ENCODE measurements around the gene AEBP2.
"Not testable (repeated sequence)": the region's sequence is repeated elsewhere in the genome, so short reads cannot be mapped to it uniquely, and the experiment has no call there.

AEBP2 gene

DNA sequence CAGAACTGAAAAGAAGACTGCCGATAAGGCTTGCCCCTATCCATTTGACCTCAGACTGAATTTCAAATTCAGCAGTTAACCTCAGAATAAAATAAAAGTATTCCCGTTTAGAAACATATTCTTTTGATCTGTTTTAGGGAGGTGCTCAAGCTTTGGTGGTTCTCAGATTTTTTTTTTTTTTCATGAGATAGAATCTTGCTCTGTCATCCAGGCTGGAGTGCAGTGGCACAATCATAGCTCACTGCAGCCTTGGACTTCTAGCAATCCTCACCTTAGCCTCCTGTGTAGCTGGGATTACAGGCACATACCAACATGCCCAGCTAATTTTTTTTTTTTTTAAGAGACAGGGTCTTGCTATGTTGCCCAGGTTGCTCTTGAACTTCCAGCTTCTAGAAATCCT, 15.5 kb downstream of the AEBP2 start:
- DNase-seq (ENCODE audit: low spot score), result no peak

DNA sequence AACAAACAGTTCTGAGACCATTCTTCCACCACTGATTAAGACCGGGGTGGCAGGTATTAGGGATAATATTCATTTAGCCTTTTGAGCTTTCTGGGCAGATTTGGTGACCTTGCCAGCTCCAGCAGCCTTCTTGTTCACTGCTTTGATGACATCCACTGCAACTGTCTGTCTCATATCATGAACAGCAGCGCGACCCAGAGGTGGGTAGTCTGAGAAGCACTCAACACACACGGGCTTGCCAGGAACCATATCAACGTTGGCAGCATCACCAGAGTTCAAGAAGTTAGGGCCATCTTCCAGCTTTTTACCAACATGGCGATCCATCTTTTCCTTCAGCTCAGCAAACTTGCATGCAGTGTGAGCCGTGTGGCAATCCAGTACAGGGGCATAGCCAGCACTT, 16.9 kb downstream of the AEBP2 start:
- no peak for DNase-seq (ENCODE audit: low spot score)

DNA sequence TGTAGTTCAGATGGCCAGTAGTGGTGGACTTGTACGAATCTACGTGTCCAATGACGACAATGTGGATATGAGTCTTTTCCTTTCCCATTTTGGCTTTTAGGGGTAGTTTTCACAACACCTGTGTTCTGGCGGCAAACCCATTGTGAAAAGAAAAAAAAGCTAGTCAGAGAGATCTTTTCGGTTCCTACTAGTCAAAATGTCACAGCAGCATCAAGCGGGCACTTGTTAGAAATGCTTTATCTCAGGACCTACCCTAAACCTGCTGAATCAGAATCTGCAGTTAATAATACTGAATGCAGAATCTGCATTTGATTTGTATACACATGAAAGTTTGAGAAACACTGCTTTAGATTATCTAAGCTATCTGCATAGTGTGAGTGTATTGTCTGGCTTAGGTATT, 18.3 kb downstream of the AEBP2 start:
- DNase-seq (ENCODE audit: low spot score), result no peak

DNA sequence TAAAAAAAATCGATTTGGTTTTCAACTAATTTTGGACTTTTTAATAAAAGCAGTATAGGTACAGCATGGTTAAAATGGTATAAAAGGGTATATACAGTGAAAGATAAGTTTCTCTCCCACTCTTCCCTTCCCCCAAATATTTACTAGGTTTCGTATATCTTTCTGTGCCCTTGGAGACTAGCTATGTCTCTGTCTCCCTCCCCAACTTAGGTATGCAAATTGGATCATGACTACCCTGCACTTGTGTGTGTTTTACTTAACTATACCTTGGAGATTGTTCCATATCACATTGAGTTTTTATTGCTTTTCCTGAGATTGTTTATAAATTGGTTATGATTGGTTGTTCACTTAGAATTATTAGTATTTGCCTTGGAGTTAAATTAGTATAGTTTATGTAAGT, 19.4 kb downstream of the AEBP2 start:
- DNase-seq (ENCODE audit: low spot score), result no peak

DNA sequence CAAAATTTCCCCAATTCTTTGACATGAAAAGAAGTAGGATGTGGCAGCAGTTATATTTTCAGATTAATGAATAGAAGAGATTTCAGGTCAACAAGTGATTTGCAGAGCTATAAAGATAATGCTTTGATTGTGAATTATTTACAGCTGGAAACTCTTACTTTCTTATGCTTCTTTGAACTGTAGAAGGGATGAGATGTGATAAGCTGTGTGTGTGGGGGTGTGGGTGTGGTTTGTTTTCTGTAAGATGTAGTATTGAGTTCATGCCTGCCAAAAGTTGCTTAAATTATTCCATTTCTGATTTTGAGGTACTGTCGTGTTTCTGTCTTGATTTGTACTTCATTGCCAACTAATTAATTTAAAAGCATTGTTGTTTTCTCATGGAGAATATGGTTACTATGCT, 22.7 kb downstream of the AEBP2 start:
- no peak for DNase-seq (ENCODE audit: low spot score)

DNA sequence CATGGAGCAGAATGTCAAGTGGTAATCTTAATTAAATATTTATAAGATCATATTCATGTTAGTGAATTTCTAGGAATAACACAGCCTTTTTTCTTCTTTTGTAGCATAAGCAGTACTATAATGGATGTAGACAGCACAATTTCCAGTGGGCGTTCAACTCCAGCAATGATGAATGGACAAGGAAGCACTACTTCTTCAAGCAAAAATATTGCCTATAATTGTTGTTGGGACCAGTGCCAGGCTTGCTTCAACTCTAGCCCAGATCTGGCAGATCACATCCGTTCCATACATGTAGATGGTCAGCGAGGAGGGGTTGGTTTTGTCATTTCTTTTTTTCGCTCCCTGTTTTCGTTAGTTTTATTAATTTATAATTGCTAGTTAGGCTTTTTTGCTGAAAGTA, 23.1 kb downstream of the AEBP2 start:
- no peak for DNase-seq (ENCODE audit: low spot score)

DNA sequence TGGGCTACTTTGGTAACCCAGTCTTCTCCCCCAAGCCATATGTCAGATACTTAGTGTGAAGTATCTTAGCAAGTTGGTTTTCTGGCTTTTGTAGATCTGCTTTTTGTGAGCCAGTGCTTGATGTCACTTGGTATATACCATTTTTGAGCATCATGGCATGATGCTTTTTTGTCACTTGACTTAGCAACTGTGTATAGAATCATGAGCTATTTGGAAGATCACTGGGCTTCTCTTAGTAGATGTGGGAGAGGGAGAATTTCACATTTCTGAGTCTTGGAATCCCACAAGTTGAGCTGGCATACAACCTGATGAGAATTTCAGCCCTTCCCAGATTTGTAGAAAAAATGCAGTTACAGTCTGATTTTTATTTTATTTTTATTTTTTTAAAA, 24.9 kb downstream of the AEBP2 start:
- DNase-seq (ENCODE audit: low spot score), result no peak

DNA sequence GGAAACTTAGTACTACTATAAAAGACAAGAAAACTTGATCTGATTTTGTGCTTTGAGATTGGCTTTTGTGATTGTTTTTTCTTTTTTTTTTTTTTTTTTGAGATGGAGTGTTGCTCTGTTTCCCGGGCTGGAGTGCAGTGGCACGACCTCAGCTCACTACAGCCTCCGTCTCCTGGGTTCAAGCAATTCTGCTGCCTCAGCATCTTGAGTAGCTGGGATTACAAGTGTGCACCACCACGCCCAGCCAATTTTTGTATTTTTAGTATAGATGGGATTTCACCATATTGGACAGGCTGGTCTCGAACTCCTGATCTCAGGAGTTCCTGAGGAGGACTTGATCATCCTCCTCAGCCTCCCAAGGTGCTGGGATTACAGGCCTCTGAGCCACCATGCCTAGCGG, 26.4 kb downstream of the AEBP2 start:
- no peak for DNase-seq (ENCODE audit: low spot score)

DNA sequence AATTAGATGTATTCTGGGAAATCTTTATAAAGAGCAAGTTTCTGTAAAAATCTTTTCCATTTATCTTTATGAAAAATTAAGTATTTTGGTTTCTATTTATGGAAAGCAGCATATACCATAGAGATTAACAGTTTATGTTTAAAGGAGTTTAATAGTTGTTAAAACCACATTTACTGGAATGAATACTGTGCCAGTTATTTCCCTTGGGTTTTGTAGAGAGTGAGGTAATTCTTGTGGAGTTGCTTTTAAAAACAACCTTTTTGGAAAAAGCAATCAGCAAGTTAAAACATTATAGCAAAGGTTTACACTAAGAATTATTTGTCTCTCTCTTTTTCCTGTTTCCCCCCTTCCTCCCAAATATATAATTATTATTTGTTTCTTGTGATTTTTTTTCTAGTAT, 34.9 kb downstream of the AEBP2 start:
- DNase-seq (ENCODE audit: low spot score), result no peak

DNA sequence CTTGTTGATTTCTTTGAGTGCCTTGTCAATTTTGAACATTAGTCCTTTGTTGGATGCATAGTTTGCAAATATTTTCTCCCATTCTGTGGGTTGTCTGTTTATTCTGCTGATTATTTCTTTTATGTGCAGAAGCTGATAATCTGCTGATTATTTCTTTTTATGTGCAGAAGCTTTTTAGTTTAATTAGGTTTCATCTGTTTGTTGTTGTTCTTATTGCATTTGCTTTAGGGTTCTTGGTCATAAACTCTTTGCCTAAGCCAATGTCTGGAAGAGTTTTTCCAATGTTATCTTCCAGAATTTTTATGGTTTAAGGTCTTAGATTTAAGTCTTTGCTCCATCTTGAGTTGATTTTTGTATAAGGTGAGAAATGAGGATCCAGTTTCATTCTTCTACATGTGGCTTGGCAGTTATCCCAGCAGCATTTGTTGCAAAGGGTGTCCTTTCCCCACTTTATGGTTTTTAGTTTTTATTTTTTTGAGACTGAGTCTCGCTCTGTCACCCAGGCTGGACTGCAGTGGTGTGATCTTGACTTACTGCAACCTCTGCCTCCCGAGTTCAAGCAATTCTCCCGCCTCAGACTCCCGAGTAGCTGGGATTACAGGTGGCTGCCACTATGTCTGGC, 36.7 kb downstream of the AEBP2 start:
- DNase-seq (ENCODE audit: low spot score), result not testable (repeated sequence)

DNA sequence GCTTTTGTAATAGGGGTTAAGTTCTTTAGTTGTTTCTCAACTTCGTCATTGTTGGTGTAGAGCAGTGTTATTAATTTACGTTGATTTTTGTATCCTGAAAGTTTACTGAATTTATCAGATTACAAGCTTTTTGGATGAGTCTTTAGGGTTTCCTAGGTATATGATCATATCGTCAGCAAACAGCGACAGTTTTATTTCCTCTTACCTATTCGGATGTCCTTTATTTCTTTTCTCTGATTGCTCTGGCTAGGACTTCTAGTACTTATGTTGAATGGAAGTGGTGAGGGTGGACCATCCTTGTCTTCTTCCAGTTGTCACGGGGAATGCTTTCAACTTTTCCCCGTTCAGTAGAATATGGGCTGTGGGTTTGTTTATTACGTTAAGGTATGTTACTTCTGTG, 37.8 kb downstream of the AEBP2 start:
- DNase-seq (ENCODE audit: low spot score), result no peak

DNA sequence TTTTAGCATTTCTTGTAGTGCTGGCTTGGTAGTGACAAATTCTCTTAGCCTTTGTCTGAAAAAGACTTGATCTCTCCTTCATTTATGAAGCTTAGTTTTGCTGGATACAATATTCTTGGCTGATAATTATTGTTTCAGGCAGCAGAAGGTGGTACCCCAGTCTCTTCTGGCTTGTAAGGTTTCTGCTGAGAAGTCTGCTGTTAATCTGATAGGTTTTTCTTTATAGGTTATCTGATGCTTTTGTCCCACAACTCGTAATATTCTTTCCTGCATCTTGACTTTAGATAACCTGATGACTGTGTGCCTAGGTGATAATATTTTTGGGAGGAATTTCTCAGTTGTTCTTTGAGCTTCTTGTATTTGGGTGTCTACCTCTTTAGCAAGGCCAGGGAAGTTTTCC, 41.2 kb downstream of the AEBP2 start:
- DNase-seq (ENCODE audit: low spot score), result no peak

DNA sequence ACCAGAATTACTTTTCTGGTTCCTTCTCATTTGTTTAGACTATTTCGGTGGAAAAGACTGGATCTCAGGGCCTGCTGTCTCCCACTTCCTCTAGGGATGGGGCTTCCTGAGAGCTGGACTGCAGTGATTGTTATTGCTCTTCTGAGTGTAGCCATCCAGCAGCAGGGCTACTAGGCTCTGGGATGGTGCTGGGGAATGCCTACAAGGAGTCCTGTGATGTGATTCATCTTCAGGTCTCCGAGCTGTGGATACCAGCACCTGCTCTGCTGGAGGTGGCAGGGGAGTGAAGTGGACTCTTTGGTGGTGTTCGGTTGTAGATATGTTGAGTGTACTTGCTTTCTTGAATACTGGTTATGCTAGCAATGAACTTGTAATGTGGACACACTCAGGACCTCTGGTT, 42.7 kb downstream of the AEBP2 start:
- DNase-seq (ENCODE audit: low spot score), result no peak

DNA sequence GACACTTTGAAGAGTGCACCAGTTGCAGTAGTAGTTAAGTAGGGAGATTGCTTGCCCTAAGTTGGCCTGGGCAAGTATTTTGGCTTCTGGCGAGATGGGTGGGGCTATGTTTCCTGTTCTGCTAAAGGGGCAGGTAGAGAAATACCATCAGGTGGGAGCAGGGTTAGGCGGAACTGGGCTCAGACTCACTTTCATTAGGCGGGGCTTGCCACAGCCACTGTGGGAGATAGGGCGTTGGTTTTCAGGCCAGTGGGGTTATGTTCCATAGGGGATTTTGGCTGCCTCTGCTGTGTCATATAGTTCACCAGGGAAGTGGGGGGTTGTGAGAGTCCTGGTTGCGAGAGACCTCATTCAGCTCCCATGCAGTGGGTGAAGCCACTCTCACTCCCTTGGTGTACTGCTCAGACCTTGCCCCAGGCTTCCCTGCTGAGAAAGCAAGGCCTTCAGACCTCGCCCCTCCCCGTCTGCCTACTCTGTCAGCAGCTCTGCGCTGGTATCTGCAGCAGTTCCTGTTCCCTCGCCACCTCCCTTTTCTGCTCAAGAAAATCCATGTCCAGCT, 43.3 kb downstream of the AEBP2 start:
- no peak for DNase-seq (ENCODE audit: low spot score)

DNA sequence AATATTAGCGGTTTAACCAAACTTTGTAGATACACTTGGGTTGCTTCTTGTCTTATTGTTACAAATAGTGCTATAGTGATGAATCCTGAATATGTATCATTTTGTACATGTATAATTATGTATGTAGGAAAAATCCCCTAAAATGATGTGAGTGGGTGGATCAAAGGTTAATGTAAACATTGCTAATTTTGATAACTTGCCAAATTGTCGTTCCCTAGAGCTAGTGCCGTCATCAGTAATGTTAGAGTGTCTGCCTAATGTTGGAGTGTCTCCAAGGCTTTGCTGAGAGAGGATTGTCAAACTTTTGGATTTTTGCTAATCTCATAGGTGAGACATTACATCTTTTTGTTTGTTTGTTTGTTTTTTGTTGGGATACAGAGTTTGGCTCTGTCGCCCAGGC, 44.4 kb downstream of the AEBP2 start:
- no peak for DNase-seq (ENCODE audit: low spot score)

DNA sequence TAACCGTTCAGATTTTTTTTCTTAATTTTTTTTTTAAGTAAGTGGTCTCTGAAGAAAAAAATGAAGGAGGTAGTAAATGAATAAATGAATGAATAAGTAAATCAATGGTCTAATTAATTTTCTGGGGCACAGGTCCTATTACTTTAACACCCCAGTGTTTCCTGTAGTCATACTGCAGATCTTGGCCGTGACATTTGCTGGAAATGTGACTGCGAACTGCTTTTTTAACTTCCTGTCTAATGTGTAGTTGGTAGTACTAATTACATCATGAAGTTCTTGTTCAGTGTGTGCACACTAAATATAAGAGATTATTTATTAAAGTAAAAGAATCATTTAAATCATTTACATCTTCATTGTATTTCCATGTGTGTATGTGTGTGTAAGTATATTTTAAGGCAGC, 45.4 kb downstream of the AEBP2 start:
- DNase-seq (ENCODE audit: low spot score), result no peak

DNA sequence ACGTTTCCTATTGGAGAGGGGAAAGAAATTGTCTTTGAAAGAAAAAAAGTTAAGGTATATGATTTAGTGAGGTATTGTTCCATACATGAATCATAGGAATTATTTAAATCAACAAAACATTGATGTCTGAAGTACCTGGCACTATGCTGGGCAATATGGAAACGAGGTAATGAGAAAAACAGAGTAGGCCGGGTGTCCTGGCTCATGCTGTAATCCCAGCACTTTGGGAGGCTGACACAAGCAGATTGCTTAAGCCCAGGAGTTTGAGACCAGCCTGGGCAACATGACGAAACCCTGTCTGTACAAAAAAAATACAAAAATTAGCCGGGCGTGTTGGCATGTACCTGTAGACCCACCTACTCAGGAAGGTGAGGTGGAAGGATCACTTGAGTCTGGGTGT, 45.9 kb downstream of the AEBP2 start:
- DNase-seq (ENCODE audit: low spot score), result no peak

DNA sequence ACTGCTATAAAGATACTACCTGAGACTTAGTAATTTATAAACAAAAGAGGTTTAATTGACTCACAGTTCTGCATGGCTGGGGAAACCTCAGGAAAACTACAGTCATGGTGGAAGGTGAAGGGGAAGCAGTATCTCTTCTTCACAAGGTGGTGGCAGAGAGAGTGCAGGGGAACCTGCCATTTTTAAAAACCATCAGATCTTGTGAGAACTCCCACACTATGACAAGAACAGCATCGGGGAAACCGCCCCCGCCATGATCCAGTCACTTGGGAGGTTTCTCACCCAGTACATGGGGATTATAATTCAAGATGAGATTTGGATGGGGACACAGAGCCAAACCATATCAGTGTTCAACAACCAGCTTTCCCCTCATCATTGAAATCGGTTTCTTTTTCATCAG, 49.9 kb downstream of the AEBP2 start:
- DNase-seq (ENCODE audit: low spot score), result no peak

DNA sequence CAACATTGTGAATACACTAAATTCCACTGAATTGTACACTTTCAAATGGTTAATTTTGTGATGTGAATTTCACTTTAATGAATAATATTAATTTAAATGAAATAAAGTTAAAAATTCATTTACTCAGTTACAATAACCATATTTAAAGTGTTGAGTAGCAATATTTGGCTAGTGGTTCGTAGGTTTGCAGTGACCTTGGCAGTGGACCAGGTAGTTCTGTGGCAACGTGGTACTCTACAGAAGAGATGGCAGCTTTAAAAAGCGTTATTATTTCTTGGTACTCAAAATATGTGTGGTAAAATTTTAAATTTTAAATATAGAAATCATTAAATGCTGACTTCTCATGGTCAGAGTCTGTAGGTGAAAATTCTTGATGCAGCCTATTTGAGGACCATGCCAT, 51.6 kb downstream of the AEBP2 start:
- DNase-seq (ENCODE audit: low spot score), result peak; percentile 28

DNA sequence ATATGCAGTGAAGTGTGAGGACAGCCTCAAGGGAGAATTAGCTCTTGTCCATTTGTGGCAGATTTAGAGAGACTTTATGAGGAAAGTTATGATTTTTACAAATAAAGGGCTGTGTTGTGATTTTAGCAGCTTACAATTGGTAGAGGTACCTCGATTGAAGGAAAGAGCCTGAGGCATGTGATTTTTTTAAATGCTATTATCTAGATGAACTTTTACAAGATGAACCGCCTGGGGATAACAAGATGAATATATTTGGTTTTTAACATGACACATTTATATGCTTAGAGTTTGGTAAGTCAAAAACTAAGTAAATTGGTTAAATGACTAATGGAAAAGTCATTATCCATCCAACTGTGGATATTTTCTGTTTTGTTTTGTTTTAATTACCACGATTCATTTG, 52.6 kb downstream of the AEBP2 start:
- DNase-seq (ENCODE audit: low spot score), result no peak

DNA sequence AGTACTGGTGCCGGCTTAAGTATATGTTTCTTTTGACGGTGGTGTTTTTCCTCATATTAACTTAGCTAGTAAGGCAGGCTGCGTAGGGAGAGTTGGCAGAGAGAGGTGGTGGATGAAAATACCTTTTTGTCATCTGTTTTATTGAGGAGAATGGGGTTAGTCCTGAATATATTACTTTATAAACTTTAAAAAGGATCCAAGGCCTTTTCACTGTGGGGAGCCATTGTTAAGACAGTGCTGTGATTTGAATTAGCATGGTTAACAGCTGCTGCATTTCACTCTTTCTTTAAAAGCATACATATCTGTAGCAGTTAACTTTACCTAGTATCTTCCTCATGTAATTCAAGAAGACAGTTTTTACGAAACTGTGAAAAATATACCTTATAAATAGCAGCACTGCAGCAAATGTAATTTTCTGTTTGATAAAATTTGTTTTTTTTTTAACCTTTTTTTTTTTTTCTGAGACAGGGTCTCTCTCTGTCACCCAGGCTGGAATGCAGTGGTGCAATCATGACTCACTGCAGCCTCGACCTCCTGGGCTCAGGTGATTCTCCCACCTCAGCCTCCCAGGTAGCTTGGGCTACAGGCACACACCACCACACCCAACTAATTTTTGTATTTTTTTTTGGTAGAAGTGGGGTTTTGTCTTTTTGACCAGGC, 57.1 kb downstream of the AEBP2 start:
- no peak for DNase-seq (ENCODE audit: low spot score)

DNA sequence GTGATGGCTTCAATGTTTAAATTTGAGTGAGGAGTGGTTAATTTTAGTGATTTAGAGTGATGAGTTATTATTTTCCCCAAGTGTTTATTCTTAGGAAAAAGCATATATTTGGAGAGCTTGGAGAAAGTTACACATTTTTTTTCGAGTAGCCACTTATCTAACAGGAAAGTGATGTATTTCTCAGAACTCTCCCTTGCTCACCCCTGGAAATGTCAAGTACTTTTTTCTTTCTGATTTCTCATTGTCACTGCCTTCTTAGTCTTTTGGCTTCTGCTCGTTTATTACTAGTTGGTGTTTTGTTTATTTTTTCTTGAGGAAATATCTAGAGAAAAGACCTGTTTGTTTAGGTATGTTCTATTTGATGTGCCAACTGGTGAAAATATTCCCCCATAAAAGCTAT, 58.8 kb downstream of the AEBP2 start:
- DNase-seq (ENCODE audit: low spot score), result no peak

DNA sequence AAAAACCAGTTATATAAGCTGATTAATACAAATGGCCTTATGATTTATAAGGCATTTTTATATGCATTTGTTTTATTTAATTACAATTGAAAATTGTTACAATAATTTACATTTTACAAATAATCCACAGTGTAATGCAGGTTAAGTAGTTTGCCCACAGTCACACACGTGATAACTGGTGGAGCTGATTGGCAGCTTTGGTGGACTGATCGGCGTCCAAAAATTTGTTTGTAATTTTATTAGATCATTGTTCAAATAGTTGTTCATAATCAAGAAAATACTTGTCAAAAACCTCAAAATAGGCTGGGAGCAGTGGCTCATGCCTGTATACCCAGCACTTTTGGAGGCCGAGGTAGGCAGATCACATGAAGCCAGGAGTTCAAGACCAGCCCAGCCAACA, 59.7 kb downstream of the AEBP2 start:
- DNase-seq (ENCODE audit: low spot score), result no peak

DNA sequence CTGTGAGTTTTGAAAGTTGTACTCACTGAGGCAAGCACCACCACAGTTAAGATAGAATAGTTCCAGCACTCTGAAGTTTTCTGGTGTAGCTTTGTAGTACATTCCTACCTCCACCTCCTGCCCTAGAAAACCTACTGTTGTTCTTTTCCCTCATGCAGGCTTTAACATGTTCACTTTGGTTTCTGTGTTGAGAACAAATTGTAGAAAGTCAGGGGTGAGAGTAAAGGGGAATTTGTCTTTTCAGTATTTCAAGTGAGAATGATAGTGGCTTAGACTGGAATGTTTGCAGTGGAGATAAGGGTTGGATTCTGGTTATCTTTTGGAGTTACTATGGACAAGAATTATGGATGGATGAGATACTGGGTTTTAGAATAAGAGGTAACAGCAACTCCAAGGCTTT, 67.2 kb downstream of the AEBP2 start:
- no peak for DNase-seq (ENCODE audit: low spot score)
